ENCODE results near the gene LIPA. TPM values are rescaled to one million over a fixed set of nuclear protein-coding genes. Genes with fewer than 3 reads are reported as not detected.
"Not testable (repeated sequence)": the region's sequence is repeated elsewhere in the genome, so short reads cannot be mapped to it uniquely, and the experiment has no call there.

LIPA gene
- total RNA-seq, 2 donors from 2014 or later = 52.4 to 71.1 TPM

DNA sequence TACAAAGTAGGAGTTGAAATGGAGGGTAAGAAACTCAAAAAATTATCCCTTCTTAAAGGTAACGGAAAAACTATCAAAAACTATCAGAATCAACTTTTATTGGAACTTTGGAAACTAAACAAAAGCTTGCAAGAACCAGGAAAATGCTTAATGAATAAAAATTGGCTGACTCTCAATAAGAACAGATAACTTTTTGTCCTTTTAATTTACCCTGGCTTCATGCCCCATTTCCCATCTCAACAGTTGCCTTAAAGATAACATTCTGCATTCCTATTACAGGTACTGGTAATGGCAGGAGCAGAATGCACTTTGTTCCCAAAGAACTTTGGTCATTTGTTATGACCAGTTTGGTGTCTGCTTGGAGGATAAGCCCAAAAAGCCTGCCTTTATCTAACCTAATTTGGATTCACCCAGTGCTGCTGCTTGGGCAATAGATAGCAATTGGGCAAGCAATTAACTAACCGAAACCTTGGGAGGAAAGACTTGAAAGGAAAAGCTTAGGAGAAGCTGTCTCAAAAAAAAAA lies 62.3 kb downstream of the LIPA start:
- DNase-seq (ENCODE audit: low spot score) = no peak
- intact Hi-C loops (cut with DNase I) = loop anchor here in 1 of 2 donors (5.0 kb wide), 1 partner anchor 137 kb away; no protein-coding TSS in a partner anchor

DNA sequence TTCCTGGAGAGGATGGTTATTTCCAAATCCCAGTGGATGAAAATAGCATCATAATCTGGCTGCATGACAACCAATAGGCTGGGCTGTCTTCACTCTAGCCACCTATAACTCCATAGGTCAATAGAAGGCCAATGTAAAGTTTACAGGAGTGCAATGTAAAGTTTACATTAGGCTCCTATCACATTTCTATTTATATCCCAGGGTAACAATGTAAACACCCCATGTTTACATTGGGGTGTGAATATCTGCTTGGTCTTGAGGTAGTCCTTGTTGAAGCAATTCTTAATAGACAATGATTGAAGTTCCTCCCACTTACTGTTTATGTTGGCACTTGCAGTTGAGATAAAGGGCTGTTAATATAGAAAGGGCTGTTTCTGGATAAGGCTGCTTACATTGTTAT lies 65.9 kb downstream of the LIPA start:
- intact Hi-C loops (cut with DNase I) = loop anchor here in 1 of 2 donors (5.0 kb wide), 1 partner anchor 133 kb away; no protein-coding TSS in a partner anchor
- DNase-seq (ENCODE audit: low spot score) = no peak

DNA sequence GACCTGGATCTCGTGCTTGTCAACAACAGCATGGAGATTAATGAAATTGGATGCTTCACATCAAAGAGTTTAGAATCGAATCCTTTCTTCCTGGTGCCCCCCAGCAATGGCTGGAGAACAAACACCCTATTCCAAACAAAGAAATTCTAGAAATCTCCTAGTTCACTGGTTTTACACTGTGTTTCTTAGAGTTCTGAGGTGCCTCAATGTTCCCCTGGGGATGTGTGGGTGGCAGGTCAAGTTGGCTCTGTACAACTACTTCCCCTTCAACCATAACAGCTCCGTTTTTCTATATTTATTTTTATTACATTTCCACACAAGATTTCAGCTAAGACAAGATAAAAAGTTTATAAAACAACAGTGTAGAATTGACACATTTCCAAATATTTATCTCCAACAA lies 66.9 kb downstream of the LIPA start:
- intact Hi-C loops (cut with DNase I) = loop anchor here in 1 of 2 donors (5.0 kb wide), 1 partner anchor 132 kb away; no protein-coding TSS in a partner anchor
- DNase-seq (ENCODE audit: low spot score) = no peak

DNA sequence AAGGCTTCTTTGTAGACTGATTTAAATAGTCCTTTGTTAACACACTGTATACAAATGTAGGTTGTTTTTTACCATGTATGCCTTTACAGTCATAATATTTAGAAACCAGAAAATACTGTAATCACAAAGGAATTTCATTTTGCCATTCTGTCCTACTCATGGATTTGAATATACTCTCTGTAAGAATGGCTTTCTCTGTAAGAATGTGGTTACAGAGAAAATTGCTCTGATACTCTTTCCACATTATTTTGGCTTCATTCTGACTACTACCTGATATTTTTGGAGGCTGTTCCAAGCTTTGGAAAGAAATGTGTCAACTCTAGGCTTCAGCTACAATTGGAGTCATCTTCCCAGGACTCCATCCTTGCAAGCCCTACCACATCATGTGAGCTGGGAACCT lies 68.0 kb downstream of the LIPA start:
- intact Hi-C loops (cut with DNase I) = no loop called here
- no peak for DNase-seq (ENCODE audit: low spot score)

DNA sequence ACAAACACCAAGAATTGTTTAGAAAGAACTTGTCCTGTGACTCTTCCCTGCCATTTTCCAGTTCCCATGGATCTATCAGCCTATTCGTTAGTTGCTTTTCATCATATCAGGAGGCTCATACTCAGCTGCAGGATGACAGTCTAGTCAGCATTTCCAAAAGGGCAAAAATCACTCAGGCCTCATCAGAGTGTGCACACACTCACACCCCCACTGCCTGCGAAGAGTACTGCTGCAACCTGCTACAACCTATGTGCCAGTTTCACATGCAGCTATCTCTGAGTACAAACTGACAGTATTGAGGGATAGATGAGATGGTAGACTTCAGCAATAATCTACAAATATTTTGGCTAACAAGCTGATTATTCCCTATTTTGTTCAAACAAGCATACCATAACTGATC lies 68.7 kb downstream of the LIPA start:
- intact Hi-C loops (cut with DNase I) = no loop called here
- no peak for DNase-seq (ENCODE audit: low spot score)

DNA sequence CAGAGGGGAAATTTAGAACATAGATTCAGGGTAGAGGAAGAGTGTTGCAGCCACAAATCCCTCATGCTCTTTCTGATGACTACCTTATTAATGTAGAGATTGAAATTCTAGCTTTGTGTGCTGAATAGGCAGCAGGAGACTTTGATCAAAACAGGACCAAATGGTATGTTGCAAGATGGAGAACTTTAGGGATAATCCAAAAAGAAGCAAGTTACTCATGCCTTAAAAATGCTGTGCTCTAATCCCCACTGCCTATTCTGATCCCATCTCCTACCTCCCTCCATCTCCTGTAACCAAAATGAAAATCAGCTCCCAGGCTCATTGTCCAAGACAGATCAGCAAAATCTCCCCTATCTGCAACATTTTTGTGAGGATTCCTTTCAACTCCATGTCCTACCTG lies 75.8 kb downstream of the LIPA start:
- intact Hi-C loops (cut with DNase I) = no loop called here
- no peak for DNase-seq (ENCODE audit: low spot score)

DNA sequence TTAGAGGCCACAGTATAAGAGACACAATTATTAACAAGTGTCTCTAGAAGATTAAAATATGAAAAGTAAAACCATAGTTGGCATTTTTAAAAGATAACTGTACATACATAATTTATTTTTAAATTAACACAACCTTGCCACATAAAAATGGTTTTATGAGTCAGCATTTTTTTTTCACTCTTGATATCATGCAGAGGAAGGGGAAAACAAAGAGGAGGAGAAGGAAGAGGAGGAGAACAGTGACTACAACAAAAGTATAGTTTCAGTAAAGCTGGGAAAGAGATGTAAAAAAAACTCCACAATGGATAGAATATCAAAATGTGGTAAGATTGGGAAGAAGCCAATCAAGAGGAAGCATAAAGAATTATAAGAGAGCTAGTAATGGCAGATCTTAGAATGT lies 78.5 kb downstream of the LIPA start:
- intact Hi-C loops (cut with DNase I) = no loop called here
- no peak for DNase-seq (ENCODE audit: low spot score)

DNA sequence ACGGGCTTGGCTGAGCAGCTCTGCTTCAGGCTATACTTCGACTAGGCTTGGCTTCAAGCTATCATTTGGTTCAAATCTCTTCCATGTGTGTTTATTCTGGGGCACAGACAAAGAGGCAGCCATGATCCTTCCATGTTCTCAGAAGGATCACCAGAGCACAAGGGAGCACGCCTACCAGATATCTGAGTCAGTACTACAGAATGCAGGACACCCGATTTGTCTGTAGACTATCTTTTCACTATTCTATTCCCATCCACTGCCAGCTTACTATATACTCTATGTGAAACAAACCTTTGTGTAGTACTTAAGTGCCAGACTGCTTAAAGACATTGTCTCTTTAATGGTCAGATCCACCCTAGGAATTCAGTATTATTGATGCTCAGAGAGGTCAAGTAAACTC lies 79.6 kb downstream of the LIPA start:
- no peak for DNase-seq (ENCODE audit: low spot score)
- intact Hi-C loops (cut with DNase I) = no loop called here

DNA sequence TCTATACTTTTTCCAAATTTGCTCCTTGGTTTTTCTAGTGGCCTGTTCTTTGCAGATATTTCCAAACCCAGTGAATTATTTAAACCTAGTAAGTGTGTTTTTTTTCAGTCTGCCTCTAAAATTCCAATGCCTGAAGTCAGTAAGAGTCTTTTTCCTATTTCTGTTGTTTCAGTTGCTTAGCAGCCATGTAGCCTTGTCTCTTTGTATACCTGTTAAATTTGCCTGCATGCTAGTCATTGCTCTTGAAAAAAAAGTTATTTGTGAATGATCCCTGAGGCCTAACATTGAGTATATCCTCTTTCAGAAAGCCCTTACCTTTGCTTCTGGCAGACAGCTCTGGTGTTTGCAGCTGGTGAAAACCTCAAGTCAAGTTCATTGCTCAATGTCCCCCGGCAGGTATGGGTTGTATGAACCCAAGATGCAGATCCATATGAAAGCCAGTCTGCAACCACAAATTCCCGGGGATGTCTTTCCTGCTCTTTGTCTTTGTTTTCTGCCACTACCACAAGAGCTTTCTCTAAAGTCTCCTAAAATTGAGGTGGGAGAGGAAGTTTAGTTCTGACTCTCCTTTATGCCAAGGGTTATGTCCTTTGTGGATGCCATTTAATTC lies 80.2 kb downstream of the LIPA start:
- no peak for DNase-seq (ENCODE audit: low spot score)
- intact Hi-C loops (cut with DNase I) = no loop called here

DNA sequence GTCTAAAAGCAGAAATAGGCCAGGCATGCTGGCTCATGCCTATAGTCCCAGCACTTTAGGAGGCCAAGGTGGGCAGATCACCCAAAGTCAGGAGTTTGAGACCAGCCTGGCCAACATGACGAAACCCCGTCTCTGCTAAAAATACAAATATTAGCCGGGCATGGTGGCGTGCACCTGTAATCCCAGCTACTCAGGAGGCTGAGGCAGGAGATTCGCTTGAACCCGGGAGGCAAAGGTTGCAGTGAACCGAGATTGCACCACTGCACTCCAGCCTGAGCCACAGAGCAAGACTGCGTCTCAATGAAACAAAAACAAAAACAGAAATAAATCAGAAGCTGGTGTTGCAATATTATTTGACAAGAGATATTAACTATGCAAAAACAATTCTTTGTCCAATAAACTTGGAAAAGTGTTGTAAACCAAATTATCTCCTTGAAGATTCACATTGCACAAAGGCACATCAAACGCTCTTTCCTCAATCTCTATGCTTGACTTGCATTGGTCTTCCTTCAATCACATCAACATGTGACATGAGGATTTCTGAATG lies 83.1 kb downstream of the LIPA start:
- DNase-seq (ENCODE audit: low spot score); intact Hi-C loops (cut with DNase I): not testable (repeated sequence)

DNA sequence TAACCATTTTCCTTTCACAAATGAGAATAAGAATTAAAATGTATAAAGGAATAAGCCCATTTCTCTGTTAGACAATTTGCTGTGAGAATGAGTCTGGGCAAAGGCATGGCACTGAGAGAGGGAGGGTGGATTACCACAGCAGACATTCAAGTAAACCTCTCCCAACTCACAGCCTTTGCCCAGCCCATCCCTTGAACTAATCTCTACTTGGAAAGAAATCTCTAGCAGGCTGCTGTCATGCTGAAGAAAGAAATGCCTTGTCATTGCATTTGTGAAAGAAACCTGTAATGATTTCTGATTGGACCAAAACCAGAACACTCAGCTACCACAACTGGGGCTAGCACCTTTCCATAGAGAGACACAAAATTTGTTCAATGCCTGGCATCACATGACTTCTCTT lies 83.7 kb downstream of the LIPA start:
- intact Hi-C loops (cut with DNase I) = no loop called here
- no peak for DNase-seq (ENCODE audit: low spot score)

DNA sequence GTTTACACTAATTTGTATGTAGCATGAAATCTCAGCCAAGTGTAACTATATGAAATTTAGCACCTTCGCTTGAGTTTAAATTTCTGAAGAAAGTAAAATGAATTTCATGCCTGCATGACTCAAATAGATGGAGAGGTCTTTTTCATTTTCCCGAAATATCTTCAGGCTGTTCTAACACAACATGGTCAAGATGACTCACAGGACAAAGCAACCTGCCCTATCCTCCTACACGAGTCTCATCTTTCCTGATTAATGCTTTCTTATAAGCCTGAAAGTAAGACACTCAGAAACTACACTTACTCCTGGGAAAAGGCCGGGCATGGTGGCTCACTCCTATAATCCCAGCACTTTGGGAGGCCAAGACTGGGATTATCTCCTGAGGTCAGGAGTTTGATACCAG lies 85.7 kb downstream of the LIPA start:
- no peak for DNase-seq (ENCODE audit: low spot score)
- intact Hi-C loops (cut with DNase I) = no loop called here

DNA sequence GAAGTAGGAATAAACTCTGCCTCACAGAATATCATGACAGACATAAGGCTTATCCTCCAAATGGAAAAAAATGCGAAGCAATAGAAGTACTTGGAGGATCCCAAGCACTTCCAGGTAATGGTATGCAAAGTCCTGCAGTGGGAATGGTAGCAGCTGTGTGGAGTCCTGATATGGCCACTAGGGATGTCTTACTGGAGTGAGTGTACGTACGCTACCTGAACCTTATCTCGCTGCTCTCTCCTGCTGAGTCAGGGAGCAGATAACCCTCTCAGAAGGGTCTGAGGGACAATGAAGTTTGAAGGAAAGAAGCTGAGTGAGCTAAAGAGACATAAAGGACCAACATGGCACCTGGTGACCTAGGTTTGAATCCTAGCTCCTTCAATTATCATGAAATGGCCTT lies 86.7 kb downstream of the LIPA start:
- intact Hi-C loops (cut with DNase I) = no loop called here
- DNase-seq (ENCODE audit: low spot score) = no peak

DNA sequence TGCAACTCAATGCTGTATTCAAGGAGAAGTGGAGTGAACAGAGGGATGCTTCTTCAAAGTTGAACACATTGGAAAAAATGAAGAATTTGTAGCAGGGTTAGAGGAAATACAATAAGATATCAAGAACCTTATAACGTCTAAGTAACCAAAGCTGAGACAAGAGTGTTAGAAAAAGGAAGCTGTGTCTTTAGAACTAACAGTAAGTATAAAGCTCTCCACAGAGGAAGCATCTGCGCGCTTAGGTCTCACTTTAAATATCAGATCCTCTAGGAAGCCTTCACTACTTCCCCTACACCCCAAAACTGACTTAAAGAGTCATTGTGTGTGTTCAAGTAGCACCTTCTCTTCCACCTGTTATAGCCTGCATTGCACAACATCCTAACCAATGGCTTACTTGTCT lies 87.5 kb downstream of the LIPA start:
- DNase-seq (ENCODE audit: low spot score) = no peak
- intact Hi-C loops (cut with DNase I) = no loop called here

Other genes starting within 250 kb of the LIPA start
- gene CH25H, start 44.5 kb downstream of the LIPA start, total RNA-seq = 1 to 10 TPM in 1 of 2 donors, under 1 TPM in 1; 0.93 to 2.3 TPM
- 1 to 10 TPM; 3.6 to 6.1 TPM for gene IFIT2, start 50.3 kb upstream of the LIPA start, total RNA-seq
- gene IFIT3, start 76.2 kb upstream of the LIPA start, total RNA-seq = 10 to 100 TPM; 10.5 to 17.0 TPM
- 1 to 10 TPM in 1 of 2 donors, under 1 TPM in 1; 0.14 to 1.1 TPM for gene IFIT1B, start 126.3 kb upstream of the LIPA start, total RNA-seq
- 10 to 100 TPM in 1 of 2 donors, 1 to 10 TPM in 1; 9.8 to 13.8 TPM for gene IFIT1, start 140.8 kb upstream of the LIPA start, total RNA-seq
- 10 to 100 TPM; 22.4 to 23.2 TPM for gene IFIT5, start 162.8 kb upstream of the LIPA start, total RNA-seq